Measurements from ENCODE around the gene SAE1. TPM values are rescaled to one million over a fixed set of nuclear protein-coding genes. Genes with fewer than 3 reads are reported as not detected.
A peak's percentile ranks its signal among the peaks of the same experiment; 100 is the strongest.

The SAE1 gene
- total and polyA plus RNA-seq, 10 of the 15 experiments (the other 5 are each of a cell fraction or from before 2014, with no cell fraction given), result 62.0 to 246 (median 148) TPM

DNA sequence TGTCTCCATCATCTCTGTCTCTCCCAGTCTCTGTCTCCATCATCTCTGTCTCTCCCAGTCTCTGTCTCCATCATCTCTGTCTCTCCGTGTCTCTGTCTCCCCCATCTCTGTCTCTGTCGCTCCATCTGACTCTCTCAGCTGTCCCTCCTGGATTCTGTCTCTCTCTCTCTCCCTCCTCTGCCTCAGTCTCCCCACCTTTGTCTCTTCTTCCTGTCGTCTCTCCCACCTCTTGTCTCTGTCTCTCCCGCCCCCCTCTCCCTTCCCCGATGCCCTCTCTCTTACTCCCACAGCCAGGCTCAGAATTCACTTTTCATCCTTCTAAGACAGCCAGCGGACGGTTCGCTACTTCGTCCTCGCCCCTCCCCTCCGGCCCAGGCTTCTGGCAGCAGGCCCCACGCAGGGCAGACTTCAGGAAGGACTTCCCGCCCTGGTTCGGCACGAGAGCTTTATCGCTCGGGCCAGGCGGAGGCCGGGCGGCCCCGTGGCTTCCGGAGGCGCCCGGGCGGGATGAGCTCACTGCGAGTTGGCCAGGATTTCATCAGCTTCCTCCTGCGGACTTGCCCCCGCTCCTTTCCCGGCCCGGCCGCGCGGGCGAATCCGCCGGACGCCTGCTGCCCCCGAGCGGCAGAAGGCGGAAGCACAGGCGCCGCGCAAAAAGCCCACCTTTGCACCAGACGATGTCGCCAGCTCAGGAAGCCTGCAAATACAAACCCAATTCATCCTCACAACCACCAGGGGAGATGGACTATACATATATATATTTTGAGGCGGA lies 113.3 kb downstream of the SAE1 start (continued):
- TF ChIP-seq, protein P1, sequence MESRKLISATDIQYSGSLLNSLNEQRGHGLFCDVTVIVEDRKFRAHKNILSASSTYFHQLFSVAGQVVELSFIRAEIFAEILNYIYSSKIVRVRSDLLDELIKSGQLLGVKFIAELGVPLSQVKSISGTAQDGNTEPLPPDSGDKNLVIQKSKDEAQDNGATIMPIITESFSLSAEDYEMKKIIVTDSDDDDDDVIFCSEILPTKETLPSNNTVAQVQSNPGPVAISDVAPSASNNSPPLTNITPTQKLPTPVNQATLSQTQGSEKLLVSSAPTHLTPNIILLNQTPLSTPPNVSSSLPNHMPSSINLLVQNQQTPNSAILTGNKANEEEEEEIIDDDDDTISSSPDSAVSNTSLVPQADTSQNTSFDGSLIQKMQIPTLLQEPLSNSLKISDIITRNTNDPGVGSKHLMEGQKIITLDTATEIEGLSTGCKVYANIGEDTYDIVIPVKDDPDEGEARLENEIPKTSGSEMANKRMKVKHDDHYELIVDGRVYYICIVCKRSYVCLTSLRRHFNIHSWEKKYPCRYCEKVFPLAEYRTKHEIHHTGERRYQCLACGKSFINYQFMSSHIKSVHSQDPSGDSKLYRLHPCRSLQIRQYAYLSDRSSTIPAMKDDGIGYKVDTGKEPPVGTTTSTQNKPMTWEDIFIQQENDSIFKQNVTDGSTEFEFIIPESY (IDR thresholded peaks at IDR 0.05), result no peak
- TF ChIP-seq, protein P2, sequence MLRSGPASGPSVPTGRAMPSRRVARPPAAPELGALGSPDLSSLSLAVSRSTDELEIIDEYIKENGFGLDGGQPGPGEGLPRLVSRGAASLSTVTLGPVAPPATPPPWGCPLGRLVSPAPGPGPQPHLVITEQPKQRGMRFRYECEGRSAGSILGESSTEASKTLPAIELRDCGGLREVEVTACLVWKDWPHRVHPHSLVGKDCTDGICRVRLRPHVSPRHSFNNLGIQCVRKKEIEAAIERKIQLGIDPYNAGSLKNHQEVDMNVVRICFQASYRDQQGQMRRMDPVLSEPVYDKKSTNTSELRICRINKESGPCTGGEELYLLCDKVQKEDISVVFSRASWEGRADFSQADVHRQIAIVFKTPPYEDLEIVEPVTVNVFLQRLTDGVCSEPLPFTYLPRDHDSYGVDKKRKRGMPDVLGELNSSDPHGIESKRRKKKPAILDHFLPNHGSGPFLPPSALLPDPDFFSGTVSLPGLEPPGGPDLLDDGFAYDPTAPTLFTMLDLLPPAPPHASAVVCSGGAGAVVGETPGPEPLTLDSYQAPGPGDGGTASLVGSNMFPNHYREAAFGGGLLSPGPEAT (IDR thresholded peaks at IDR 0.05; ENCODE audit: low read depth), result peak; percentile 34; the same call in 1 of the 2 replicates
- TF ChIP-seq POU2F2 (IDR thresholded peaks at IDR 0.05; ENCODE audit: borderline replicate concordance, low read depth, low read length), result no peak
- TF ChIP-seq, protein P3, sequence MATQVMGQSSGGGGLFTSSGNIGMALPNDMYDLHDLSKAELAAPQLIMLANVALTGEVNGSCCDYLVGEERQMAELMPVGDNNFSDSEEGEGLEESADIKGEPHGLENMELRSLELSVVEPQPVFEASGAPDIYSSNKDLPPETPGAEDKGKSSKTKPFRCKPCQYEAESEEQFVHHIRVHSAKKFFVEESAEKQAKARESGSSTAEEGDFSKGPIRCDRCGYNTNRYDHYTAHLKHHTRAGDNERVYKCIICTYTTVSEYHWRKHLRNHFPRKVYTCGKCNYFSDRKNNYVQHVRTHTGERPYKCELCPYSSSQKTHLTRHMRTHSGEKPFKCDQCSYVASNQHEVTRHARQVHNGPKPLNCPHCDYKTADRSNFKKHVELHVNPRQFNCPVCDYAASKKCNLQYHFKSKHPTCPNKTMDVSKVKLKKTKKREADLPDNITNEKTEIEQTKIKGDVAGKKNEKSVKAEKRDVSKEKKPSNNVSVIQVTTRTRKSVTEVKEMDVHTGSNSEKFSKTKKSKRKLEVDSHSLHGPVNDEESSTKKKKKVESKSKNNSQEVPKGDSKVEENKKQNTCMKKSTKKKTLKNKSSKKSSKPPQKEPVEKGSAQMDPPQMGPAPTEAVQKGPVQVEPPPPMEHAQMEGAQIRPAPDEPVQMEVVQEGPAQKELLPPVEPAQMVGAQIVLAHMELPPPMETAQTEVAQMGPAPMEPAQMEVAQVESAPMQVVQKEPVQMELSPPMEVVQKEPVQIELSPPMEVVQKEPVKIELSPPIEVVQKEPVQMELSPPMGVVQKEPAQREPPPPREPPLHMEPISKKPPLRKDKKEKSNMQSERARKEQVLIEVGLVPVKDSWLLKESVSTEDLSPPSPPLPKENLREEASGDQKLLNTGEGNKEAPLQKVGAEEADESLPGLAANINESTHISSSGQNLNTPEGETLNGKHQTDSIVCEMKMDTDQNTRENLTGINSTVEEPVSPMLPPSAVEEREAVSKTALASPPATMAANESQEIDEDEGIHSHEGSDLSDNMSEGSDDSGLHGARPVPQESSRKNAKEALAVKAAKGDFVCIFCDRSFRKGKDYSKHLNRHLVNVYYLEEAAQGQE (IDR thresholded peaks at IDR 0.05; ENCODE audit: low read depth, low read length), result no peak
- no peak for TF ChIP-seq TCF7 (IDR thresholded peaks at IDR 0.05; ENCODE audit: borderline replicate concordance)
- peak; percentile 80; the same call in 1 of the 2 replicates for TF ChIP-seq STAT1 (conservative IDR thresholded peaks at IDR 0.05)
- TF ChIP-seq SIN3A (IDR thresholded peaks at IDR 0.05; ENCODE audit: low read depth, low read length), result peak; percentile 37; the same call in 1 of the 2 replicates
- TF ChIP-seq IKZF2 (IDR thresholded peaks at IDR 0.05), result peak; percentile 79 to 86
- TF ChIP-seq ATF2 (IDR thresholded peaks at IDR 0.05; ENCODE audit: low read length), result peak; percentile 65
- TF ChIP-seq PBX3 (IDR thresholded peaks at IDR 0.05; ENCODE audit: insufficient replicate concordance, low read depth, low read length), result no peak
- peak in 1 of 2 experiments; percentile 86; a peak in 2 of 4 replicates for TF ChIP-seq CEBPB (IDR thresholded peaks at IDR 0.05; ENCODE audit: borderline replicate concordance in 1 of 2, low read depth in 2 of 2, low read length in 2 of 2)
- no peak for TF ChIP-seq CHD1 (IDR thresholded peaks at IDR 0.05; ENCODE audit: low read depth, low read length)
- no peak for TF ChIP-seq FOXM1 (IDR thresholded peaks at IDR 0.05; ENCODE audit: low read depth, low read length)
- no peak for TF ChIP-seq FOS (IDR thresholded peaks at IDR 0.05; ENCODE audit: borderline replicate concordance, extremely low read depth, insufficient read length)
- TF ChIP-seq, protein P4, sequence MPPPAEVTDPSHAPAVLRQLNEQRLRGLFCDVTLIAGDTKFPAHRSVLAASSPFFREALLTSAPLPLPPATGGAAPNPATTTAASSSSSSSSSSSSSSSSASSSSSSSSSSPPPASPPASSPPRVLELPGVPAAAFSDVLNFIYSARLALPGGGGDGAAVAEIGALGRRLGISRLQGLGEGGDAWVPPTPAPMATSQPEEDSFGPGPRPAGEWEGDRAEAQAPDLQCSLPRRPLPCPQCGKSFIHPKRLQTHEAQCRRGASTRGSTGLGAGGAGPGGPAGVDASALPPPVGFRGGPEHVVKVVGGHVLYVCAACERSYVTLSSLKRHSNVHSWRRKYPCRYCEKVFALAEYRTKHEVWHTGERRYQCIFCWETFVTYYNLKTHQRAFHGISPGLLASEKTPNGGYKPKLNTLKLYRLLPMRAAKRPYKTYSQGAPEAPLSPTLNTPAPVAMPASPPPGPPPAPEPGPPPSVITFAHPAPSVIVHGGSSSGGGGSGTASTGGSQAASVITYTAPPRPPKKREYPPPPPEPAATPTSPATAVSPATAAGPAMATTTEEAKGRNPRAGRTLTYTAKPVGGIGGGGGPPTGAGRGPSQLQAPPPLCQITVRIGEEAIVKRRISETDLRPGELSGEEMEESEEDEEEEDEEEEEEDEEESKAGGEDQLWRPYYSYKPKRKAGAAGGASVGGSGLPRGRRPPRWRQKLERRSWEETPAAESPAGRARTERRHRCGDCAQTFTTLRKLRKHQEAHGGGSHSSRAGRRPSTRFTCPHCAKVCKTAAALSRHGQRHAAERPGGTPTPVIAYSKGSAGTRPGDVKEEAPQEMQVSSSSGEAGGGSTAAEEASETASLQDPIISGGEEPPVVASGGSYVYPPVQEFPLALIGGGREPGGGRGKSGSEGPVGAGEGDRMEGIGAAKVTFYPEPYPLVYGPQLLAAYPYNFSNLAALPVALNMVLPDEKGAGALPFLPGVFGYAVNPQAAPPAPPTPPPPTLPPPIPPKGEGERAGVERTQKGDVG (CRISPR knock-in tag; IDR thresholded peaks at IDR 0.05), result no peak

Data from GM12878 (cell line).